Trophoblast cell (in vitro differentiated cells and primary cell): Measurements from ENCODE around the gene BOD1L1.

ENCODE experiments used
- DNase-seq, 2 donors: peaks; one replicate each; pipeline ENCODE4 v3.0.0-alpha.2; 2016
- H2AFZ ChIP-seq: 2 replicates; pipeline ENCODE4 v1.6.1; 2013; ENCODE audit warnings: low read length, moderate library complexity, mild to moderate bottlenecking; ENCODE audit not compliant: insufficient read depth, poor library complexity
- H2AK5ac ChIP-seq: 2 replicates; pipeline ENCODE4 v1.6.1; 2013; ENCODE audit warnings: mild to moderate bottlenecking, low read length
- H2BK120ac ChIP-seq: 2 replicates; pipeline ENCODE4 v1.6.1; 2013; ENCODE audit warnings: low read length, mild to moderate bottlenecking, moderate library complexity; ENCODE audit not compliant: insufficient read depth, poor library complexity
- H2BK12ac ChIP-seq: 2 replicates; pipeline ENCODE4 v1.6.1; 2013; ENCODE audit warnings: mild to moderate bottlenecking, low read length, moderate library complexity
- H2BK5ac ChIP-seq: 2 replicates; pipeline ENCODE4 v1.6.1; 2013; ENCODE audit warnings: low read length, low read depth, moderate library complexity, mild to moderate bottlenecking; ENCODE audit not compliant: poor library complexity
- H3K14ac ChIP-seq: 2 replicates; pipeline ENCODE4 v1.6.1; 2013; ENCODE audit warnings: mild to moderate bottlenecking, low read length
- H3K18ac ChIP-seq: 2 replicates; pipeline ENCODE4 v1.6.1; 2013; ENCODE audit warnings: mild to moderate bottlenecking, low read length
- H3K23ac ChIP-seq: 2 replicates; pipeline ENCODE4 v1.6.1; 2013; ENCODE audit warnings: low read length
- H3K27ac ChIP-seq: 2 replicates; pipeline ENCODE4 v1.5.1; 2013; ENCODE audit warnings: low read depth, mild to moderate bottlenecking, inconsistent platforms, low read length, moderate library complexity
- H3K27me3 ChIP-seq: 2 replicates; pipeline ENCODE4 v1.6.1; 2013; ENCODE audit warnings: inconsistent platforms, mild to moderate bottlenecking, low read length, moderate library complexity; ENCODE audit not compliant: insufficient read depth
- H3K36me3 ChIP-seq, 2 experiments: 1 replicate in 1 of 2; 2 replicates in 1 of 2; pipeline ENCODE4 v1.6.1; 2013; ENCODE audit warnings: low read length in 2 of 2, mild to moderate bottlenecking in 2 of 2, moderate library complexity in 1 of 2; ENCODE audit not compliant: insufficient read depth in 2 of 2, control insufficient read depth in 1 of 2
- H3K4ac ChIP-seq: 2 replicates; pipeline ENCODE4 v1.6.1; 2013; ENCODE audit warnings: low read depth, mild to moderate bottlenecking, low read length, moderate library complexity
- H3K4me1 ChIP-seq, 2 experiments: 1 replicate in 1 of 2; 2 replicates in 1 of 2; pipeline ENCODE4 v1.6.1; 2013; ENCODE audit warnings: low read length in 2 of 2, mild to moderate bottlenecking in 2 of 2, moderate library complexity in 1 of 2; ENCODE audit not compliant: insufficient read depth in 2 of 2, control insufficient read depth in 1 of 2
- H3K4me2 ChIP-seq: 2 replicates; pipeline ENCODE4 v1.6.1; 2013; ENCODE audit warnings: inconsistent platforms, mild to moderate bottlenecking, low read length, moderate library complexity
- H3K4me3 ChIP-seq: 2 replicates; pipeline ENCODE4 v1.5.1; 2013; ENCODE audit warnings: mild to moderate bottlenecking, low read depth, low read length, inconsistent platforms
- H3K79me1 ChIP-seq: one replicate; pipeline ENCODE4 v1.6.1; 2013; ENCODE audit warnings: low read length
- H3K79me2 ChIP-seq: 2 replicates; pipeline ENCODE4 v1.6.1; 2013; ENCODE audit warnings: low read length, mild to moderate bottlenecking; ENCODE audit not compliant: control insufficient read depth, insufficient read depth, poor library complexity
- H3K9ac ChIP-seq: 2 replicates; pipeline ENCODE4 v1.6.1; 2013; ENCODE audit warnings: mild to moderate bottlenecking, low read length
- H3K9me3 ChIP-seq: 2 replicates; pipeline ENCODE4 v1.6.1; 2013; ENCODE audit warnings: low read depth, mild to moderate bottlenecking, control low read depth, inconsistent platforms, low read length; ENCODE audit not compliant: insufficient read depth
- H4K12ac ChIP-seq: 2 replicates; pipeline ENCODE4 v1.6.1; 2013; ENCODE audit warnings: low read depth, mild to moderate bottlenecking, low read length, moderate library complexity
- H4K8ac ChIP-seq: 2 replicates; pipeline ENCODE4 v1.6.1; 2013; ENCODE audit warnings: low read depth, mild to moderate bottlenecking, low read length, moderate library complexity
- H4K91ac ChIP-seq: one replicate; pipeline ENCODE4 v1.6.1; 2013; ENCODE audit warnings: low read depth, mild to moderate bottlenecking, low read length, moderate library complexity
- WGBS: extraction: QIAGEN DNeasy Blood & Tissue Kit; methylation state at CpG from one replicate; pipeline ENCODE4 v1.1.7; 2013; ENCODE audit warnings: missing lambda C conversion rate; ENCODE audit not compliant: insufficient read length, insufficient coverage; ENCODE audit errors: extremely low coverage; 5-methylcytosine and 5-hydroxymethylcytosine counted together

BOD1L1 gene

DNA sequence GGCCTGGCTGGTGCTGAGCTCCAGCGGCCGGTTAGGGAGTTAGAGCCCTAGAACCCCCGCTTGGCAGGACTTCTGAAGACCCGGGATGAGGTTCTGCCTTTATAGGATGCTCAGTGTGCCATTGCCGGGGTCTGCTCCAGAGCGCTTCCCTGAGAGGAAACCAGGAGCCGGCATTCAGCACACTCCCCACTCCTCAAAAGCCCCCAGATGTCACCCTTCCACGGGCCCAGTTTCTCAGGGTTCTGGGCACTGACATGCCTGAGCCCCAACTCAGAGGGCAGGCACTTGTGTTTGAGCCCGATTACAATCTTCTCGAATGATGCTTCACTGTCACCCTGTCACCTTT lies 89.7 kb downstream of the BOD1L1 start:
- Histone ChIP-seq H3K14ac (no peak overlapping the region), H3K4me1 (peaks cover 0 to 10% of the 10 kb centered on the region in 2 experiments), H3K27ac (no peak overlapping the region), H3K23ac (no peak overlapping the region), H3K27me3 (peaks cover 97% of the 10 kb centered on the region), H3K4ac (no peak overlapping the region), H2AFZ (no peak overlapping the region), H3K18ac (no peak overlapping the region), H4K12ac (no peak overlapping the region), H4K91ac (no peak overlapping the region), H2AK5ac (no peak overlapping the region), H2BK12ac (no peak overlapping the region), H3K4me2 (no peak overlapping the region), H3K79me2 (no peaks in the 10 kb centered on the region), H3K79me1 (no peaks in the 10 kb centered on the region), H2BK5ac (no peak overlapping the region), H2BK120ac (no peak overlapping the region), H3K9me3 (peaks cover 16% of the 10 kb centered on the region), H3K4me3 (no peak overlapping the region), H4K8ac (no peak overlapping the region), H3K36me3 (no peaks in the 10 kb centered on the region), H3K9ac (no peak overlapping the region)
- WGBS: no CpG with 5 or more reads among the region's 10 CpGs
- DNase-seq: no peak

GRCh38 chr4:13537011-13537831 lies 90.3 kb downstream of the BOD1L1 start:
- no peak overlapping the region for H3K9ac ChIP-seq
- WGBS: no CpG with 5 or more reads among the region's 34 CpGs

DNA sequence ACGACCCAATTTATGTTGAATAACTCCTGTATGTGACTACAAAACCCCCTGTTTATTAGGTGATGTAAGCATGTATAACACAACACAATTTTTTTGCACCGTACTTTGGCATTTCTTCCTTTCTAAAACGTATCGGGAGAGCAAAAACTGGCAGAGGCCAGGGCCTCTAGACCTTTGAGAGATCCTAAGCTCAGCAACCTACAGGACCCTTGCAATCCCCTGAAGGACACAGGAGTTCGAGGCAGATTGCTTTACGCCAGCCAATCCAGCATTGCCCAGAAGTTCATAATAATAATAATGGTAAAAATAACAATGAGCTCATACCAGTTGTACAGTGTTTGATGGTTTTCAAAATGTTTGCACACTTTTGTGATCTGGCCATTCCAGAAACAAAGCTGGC lies 90.9 kb downstream of the BOD1L1 start:
- Histone ChIP-seq H3K27me3 (peaks cover 92% of the 10 kb centered on the region), H3K9ac (no peak overlapping the region), H2AK5ac (no peak overlapping the region), H3K23ac (no peak overlapping the region), H3K9me3 (peaks cover 7% of the 10 kb centered on the region), H4K91ac (no peak overlapping the region), H3K18ac (no peak overlapping the region), H2AFZ (no peak overlapping the region), H3K4me1 (no peaks in the 10 kb centered on the region), H3K4me3 (no peak overlapping the region), H2BK120ac (no peak overlapping the region), H3K79me2 (no peaks in the 10 kb centered on the region), H2BK5ac (no peak overlapping the region), H2BK12ac (no peak overlapping the region), H3K79me1 (no peaks in the 10 kb centered on the region), H3K36me3 (no peaks in the 10 kb centered on the region), H4K12ac (no peak overlapping the region), H3K27ac (no peak overlapping the region), H4K8ac (no peak overlapping the region), H3K14ac (no peak overlapping the region), H3K4me2 (no peak overlapping the region), H3K4ac (no peak overlapping the region)
- DNase-seq: no peak
- no CpG with 5 or more reads among the region's 6 CpGs for WGBS

More at GRCh38 chr4:13537011-13537831, 90.3 kb downstream of the BOD1L1 start:
- H2BK5ac ChIP-seq: no peak overlapping the region
- H4K8ac ChIP-seq: no peak overlapping the region
- DNase-seq: no peak
- H3K9me3 ChIP-seq: peaks cover 10% of the 10 kb centered on the region
- peaks cover 0 to 6% of the 10 kb centered on the region in 2 experiments for H3K4me1 ChIP-seq
- H3K4ac ChIP-seq: no peak overlapping the region
- no peaks in the 10 kb centered on the region for H3K79me2 ChIP-seq
- no peaks in the 10 kb centered on the region for H3K79me1 ChIP-seq
- no peak overlapping the region for H2AK5ac ChIP-seq
- H3K27ac ChIP-seq: no peak overlapping the region
- peaks cover 95% of the 10 kb centered on the region for H3K27me3 ChIP-seq
- no peak overlapping the region for H3K23ac ChIP-seq
- no peak overlapping the region for H3K14ac ChIP-seq
- no peak overlapping the region for H3K4me2 ChIP-seq
- no peak overlapping the region for H3K4me3 ChIP-seq
- no peak overlapping the region for H4K12ac ChIP-seq
- H3K36me3 ChIP-seq: no peaks in the 10 kb centered on the region
- H3K18ac ChIP-seq: no peak overlapping the region
- no peak overlapping the region for H2AFZ ChIP-seq
- H2BK12ac ChIP-seq: no peak overlapping the region
- no peak overlapping the region for H2BK120ac ChIP-seq
- H4K91ac ChIP-seq: no peak overlapping the region

- Histone ChIP-seq H2AK5ac (no peak overlapping the region), H3K14ac (no peak overlapping the region), H3K4me3 (no peak overlapping the region), H2AFZ (no peak overlapping the region), H3K27ac (no peak overlapping the region), H3K79me2 (no peaks in the 10 kb centered on the region), H4K12ac (no peak overlapping the region), H2BK120ac (no peak overlapping the region), H3K4ac (no peak overlapping the region), H4K8ac (no peak overlapping the region), H3K23ac (no peak overlapping the region), H2BK5ac (no peak overlapping the region), H3K4me2 (no peak overlapping the region), H3K4me1 (no peaks in the 10 kb centered on the region), H3K18ac (no peak overlapping the region), H3K79me1 (no peaks in the 10 kb centered on the region), H3K36me3 (no peaks in the 10 kb centered on the region), H3K9ac (no peak overlapping the region), H3K27me3 (peaks cover 91% of the 10 kb centered on the region), H2BK12ac (no peak overlapping the region), H4K91ac (no peak overlapping the region), H3K9me3 (peaks cover 7% of the 10 kb centered on the region)
- DNase-seq: no peak
- no CpG with 5 or more reads among the region's 39 CpGs for WGBS
Measured at GRCh38 chr4:13535708-13536361, 91.7 kb downstream of the BOD1L1 start.
